Neural progenitor cell (in vitro differentiated cells): ENCODE measurements around the gene TWIST2.

Source experiments
- EZH2 ChIP-seq: fragments of 200-600 bp; sonication (generic); IDR thresholded peaks from 2 replicates; pipeline ENCODE4 v1.6.1; 2017; ENCODE audit warnings: antibody characterized with exemption, mild to moderate bottlenecking, moderate library complexity
- TF ChIP-seq, protein P1 (sequence below): fragments of 200-600 bp; sonication (generic); IDR thresholded peaks from 2 replicates; pipeline ENCODE4 v1.5.1; 2017; ENCODE audit warnings: antibody characterized with exemption, mild to moderate bottlenecking

- TF ChIP-seq, protein P1, sequence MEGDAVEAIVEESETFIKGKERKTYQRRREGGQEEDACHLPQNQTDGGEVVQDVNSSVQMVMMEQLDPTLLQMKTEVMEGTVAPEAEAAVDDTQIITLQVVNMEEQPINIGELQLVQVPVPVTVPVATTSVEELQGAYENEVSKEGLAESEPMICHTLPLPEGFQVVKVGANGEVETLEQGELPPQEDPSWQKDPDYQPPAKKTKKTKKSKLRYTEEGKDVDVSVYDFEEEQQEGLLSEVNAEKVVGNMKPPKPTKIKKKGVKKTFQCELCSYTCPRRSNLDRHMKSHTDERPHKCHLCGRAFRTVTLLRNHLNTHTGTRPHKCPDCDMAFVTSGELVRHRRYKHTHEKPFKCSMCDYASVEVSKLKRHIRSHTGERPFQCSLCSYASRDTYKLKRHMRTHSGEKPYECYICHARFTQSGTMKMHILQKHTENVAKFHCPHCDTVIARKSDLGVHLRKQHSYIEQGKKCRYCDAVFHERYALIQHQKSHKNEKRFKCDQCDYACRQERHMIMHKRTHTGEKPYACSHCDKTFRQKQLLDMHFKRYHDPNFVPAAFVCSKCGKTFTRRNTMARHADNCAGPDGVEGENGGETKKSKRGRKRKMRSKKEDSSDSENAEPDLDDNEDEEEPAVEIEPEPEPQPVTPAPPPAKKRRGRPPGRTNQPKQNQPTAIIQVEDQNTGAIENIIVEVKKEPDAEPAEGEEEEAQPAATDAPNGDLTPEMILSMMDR, result no peak
- no peak for TF ChIP-seq EZH2
Observed at GRCh38 chr2:238900511-238900910, 52.6 kb downstream of the TWIST2 start.
